ENCODE data around the gene DLL1.

The DLL1 gene

GRCh38 chr6:170235391-170236125 is 55.3 kb downstream of the DLL1 start:
- no peak for DNase-seq (ENCODE audit: extremely low read depth in 1 of 2, low read depth in 1 of 2)

DNA sequence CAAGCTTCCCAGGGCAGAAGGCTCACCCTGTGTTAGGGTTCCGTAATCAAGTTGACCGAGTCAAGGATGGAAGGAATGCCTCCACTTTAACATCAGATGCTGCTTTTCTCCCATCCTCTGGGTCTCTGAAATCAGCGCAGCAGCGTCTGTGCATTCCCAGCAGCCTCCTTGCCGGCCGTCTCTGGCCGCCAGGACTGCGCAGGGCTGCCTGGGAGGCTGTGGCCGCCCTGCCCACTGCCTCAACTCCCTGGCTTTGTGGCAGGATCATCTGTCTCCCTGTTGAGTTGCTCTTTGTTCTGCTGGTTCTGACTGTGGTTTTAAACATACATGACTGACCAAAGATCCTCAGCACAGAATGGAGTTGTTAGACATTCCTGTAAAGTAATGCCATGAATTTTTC is 56.5 kb downstream of the DLL1 start:
- no peak for DNase-seq (ENCODE audit: extremely low read depth in 1 of 2, low read depth in 1 of 2)

DNA sequence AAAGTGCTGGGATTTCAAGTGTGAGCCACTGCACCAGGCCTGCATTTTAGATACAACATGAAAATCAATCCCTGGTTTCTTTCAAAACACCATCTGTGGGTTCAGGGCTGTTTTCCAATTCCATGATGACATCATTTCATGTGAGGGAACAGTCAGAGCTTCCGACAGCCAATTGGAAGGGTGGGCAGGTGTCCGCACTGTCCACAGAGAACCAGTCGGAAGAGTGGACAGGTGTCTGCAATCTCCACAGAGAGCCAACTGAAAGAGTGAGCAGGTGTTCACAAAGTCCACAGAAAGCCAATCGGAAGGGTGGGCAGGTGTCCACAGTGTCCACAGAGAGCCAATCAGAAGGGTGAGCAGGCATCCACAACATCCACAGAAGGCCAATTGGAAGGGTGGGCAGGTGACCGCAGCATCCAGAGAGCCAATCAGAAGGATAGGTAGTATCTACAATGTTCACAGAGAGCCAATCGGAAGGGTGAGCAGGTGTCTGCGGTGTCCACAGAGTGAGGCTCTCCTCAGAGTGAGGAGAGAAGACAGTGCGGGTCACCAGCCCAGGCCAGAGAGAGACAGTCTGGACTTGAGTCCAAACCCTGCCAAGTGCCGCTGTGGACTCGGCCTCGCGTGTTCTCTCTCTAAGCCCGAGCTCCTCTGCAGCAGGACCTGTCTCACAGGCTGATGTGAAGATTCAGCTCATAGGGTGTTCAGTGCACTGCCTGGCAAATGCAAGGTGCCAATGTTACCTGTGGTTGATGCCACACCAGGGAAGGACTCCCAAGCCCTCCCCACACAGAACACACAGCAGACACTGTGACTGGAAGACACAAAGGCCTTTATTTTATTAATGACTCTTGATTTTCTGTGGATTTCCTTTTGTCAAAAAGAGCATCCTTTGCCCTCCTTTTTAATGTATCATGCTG is 57.3 kb downstream of the DLL1 start:
- no peak for DNase-seq (ENCODE audit: extremely low read depth in 1 of 2, low read depth in 1 of 2)

All from activated CD8-positive, alpha-beta memory T cell treated with anti-CD3 and anti-CD28 coated beads for 1 hour (primary cell).